Stimulated activated CD4-positive, alpha-beta T cell treated with anti-CD3 and anti-CD28 coated beads, TNF-alpha, amount 100 ng/mL, for 24 hours (primary cell): ENCODE data around the gene PAK3.

Experiments used
- DNase-seq, 3 experiments: peaks; one replicate each; pipeline ENCODE4 v3.0.0-alpha.2; 2020; ENCODE audit warnings: low read depth in 3 of 3

PAK3 gene

DNA sequence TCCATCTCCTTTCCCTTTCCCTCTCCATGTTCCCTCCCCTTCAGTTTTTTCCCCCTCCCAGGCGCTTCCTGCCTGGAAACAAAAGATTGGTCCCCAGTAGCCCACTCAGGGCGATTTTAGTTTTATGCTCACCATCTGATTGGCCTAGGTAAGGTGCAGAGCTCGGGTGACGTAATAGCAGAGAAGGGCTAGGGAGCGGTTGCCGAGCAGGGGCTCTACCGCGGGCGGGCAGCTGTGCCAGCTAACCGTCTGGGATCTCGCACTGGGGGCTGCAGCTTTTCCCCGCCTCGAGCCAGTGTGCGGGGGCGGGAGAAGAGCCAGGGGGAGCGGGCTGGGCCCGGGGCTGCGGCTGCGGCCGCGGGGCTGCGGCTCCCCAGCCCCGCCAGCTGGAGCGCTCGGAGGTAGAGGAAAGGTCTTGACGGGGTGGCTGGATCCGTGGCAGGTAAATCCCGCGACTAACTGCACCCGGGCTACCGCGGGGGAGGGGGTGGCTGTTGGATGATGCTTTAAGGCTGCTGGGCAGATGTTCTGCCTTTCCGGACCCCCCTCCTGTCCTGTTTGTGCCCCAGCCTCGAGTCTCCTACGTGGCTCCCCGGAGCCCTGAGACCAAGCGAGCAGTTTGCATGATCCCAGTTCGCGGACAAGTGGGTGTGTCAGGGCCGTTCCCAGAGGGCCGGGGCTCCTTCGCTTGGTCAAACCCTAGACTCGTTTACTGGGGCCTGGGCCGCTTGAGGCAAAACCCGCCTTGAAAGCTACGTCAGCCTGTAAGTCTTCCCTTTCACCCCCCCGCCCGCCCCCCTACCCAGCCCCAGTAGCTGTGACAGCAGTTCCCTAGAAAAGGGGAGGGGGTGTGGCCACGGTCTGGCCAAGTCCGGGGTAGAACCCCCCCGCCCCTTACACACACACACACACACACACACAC, at the start of gene PAK3:
PAK3 (plus strand) TSS at position 218 of the 922 bp plus-strand sequence. CDS start 26,913 bp downstream, outside the sequence.
- no peak for DNase-seq

DNA sequence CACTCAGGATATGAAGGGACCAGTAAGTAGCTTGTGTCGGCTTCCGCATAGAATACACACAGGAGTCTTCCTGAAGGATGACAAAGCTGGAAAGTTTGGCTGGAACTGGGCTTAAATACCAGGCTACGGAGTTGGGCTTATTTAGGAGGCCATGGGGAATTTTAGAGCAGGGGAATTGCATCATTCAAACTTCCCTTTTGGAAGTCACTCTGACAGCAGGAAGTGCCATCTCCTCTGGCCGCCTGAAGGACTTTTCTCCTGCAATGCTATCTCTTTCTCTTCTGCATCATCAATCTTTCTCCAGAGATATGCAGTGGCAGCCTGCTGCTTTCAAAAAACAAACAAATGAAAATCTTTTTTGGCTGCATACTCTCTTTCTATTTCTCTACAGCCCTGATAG, 48.4 kb upstream of the PAK3 start:
- no peak for DNase-seq

DNA sequence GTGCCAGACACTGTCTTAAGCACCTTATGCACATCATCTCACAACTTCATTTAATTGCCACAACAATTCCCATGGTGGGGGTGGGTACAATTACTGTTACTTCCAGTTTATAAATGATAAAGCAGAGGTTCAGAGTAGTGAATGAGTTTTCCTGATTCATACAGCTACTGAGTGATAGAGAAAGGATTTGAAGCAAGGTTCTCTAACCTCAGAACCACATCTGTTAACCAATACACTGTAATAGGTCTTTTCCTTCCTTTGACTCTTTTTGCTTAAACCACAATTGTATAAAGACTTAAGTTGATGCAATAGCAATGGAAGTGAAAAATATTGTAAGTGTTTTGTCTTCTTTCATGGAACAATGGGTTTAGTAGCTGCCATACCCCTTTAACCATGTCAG, 43.5 kb upstream of the PAK3 start:
- DNase-seq = no peak

- no peak for DNase-seq
Measured at GRCh38 chrX:111071542-111072277, 24.3 kb upstream of the PAK3 start.

DNA sequence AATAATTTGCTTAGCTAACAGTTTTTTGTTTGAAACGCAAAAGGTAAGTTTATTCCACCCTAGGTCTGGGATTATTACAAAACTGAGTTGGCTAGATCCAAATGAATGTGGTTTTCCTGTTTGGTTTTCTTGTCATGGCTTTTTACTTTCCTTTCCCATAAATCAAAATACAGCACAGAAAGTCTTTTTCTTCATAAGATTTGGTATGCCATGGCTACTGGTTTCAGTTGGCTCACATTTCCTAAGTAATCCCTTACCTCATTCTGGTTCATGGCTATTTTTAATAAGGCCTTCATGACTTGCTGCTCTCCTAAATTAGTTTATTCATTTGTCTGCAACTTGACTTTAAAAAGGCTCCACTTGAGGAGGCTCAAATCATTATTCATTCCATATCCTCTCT, 12.9 kb upstream of the PAK3 start:
- DNase-seq = no peak

GRCh38 chrX:111086591-111087006, 9.4 kb upstream of the PAK3 start:
- no peak for DNase-seq

GRCh38 chrX:111088628-111089027, 7.4 kb upstream of the PAK3 start:
- no peak for DNase-seq

DNA sequence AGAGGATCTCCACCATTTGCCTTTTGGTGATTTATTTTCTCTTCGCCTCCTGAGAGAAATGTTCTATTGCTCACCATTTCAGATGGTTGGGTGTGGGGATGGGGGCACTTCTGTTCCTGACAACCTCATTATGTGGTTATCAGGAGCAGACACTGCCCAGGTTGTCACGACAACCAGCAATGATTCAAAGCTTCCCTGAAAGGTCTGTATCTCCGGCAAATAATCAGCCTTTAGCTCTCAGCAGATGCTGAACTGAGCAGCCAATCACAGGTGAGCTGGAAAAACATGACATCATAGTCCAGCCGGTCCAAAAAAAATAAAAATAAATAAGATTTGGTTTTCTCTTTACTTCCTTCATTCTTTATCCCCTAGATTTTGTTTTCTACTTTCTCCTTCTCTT, 5.5 kb upstream of the PAK3 start:
- no peak for DNase-seq

- peak; percentile 30 to 57 (median 32) for DNase-seq
Measured at GRCh38 chrX:111098874-111099273, 2.9 kb downstream of the PAK3 start.

GRCh38 chrX:111100191-111100590, 4.2 kb downstream of the PAK3 start:
- peak in 1 of 3 experiments; percentile 5 for DNase-seq

DNA sequence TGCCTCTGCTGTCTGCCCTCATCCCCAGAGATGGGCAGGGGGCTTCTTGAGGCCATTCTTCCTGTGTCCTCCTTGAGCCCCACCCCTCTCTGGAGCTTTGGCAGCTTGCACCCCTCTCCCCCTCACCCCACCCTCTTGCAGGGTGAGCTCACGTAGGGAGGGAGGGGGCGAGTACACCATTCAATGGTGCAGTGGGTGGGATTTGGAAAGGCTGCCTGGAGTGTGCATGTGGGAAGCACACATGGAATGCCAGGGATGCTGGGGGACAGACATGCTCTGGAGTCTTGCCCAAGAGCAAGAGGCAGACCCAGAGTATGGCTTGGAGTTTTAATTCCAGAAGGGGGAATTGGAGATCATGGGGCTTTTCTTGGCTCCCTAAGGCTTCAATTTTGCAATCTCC, 5.6 kb downstream of the PAK3 start:
- no peak for DNase-seq

DNA sequence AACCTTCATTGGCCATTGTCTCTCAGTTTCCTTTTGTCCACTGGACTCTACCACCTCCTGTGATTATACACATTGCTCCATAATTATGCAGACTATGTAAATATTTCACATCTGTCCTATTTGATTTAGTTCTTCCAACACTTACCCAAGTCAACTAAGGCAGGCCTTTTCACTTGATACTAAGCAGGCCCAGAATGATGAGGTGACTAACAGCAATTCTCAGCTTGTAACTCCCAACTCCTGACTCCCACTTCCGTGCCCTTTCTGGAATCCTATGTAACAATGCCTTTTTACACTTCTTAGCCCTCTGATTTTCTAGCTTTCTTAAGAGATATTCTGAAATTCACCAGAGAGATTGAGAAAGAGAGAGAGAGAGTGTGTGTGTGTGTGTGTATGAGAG, 6.6 kb downstream of the PAK3 start:
- no peak for DNase-seq

GRCh38 chrX:111103246-111103645, 7.3 kb downstream of the PAK3 start:
- no peak for DNase-seq

DNA sequence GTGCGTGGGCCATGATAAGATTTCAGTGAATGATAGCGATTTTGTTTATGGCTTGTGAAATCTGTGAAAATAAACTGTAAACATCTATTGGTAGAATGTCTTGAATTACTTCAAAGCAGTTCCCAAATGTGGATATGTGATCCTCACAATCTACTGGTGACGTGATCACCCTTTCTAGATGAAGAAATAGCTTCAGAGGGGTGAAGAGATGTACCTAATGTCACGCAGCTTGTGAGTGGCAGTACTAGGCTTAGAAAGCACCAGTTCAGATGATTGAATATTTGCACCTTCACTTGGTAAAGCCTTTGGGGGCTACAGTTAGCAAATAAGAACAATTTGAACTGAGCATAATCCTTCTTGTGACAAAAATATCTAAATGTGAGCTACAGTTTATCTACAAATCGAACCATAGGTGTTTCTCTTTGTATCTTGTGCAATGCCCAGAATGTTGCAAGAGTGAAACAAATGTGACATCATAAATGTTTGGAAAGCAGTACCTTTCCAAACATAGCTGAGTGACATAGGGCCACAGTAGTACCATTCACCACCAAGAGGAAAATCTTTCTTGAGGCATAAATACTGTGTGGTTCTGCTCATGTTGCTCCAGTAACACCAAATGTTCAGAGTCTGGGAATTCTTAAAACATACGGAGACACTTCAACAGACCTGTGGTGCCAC, 14.2 kb downstream of the PAK3 start:
- no peak for DNase-seq

GRCh38 chrX:111114806-111115205, 18.8 kb downstream of the PAK3 start:
- DNase-seq = no peak

GRCh38 chrX:111116666-111117065, 20.7 kb downstream of the PAK3 start:
- no peak for DNase-seq

- no peak for DNase-seq
Measured at GRCh38 chrX:111119341-111119740, 23.4 kb downstream of the PAK3 start.

DNA sequence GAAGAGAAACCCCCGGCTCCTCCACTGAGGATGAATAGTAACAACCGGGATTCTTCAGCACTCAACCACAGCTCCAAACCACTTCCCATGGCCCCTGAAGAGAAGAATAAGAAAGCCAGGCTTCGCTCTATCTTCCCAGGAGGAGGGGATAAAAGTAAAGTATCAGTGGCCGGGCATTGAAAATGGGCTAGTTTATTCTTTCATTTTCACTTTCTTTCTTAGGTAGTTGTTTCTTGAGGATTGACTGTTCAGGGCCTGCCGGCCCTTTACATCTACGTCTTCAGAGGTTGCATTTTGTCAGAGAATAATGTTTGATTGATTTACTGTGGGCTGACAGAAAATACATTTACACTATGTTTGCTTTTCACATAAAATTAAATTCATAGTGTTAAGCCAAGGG, 27.1 kb downstream of the PAK3 start:
- DNase-seq = no peak

- no peak for DNase-seq
Measured at GRCh38 chrX:111123606-111124179, 27.7 kb downstream of the PAK3 start.

- DNase-seq = no peak
Measured at GRCh38 chrX:111124418-111124817, 28.4 kb downstream of the PAK3 start.

GRCh38 chrX:111127038-111127437, 31.0 kb downstream of the PAK3 start:
- no peak for DNase-seq

DNA sequence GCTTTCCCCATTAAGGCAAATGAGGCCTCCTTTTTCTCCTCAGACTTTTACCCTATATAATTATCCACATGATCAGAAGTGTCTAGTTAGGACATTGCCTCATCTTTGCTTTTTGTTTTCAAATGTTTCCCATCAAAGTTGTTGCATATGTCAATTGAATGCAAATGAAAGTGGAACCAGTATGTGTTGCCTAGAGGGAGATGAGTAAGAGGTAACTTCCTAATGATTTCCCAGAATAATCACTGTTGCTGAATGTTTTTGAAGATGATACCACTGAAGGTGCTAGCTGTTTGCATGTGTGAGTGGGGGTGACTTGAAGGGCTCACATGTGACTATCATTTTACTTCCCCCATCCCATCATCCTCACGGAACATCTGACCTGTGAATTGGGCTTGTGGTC, 33.9 kb downstream of the PAK3 start:
- DNase-seq = no peak
